LNCaP clone FGC (cell line): Measurements from ENCODE around the gene NOVA2.

Experiments used
- DNase-seq: peaks from one replicate; pipeline ENCODE4 v3.0.0-alpha.2; 2011; ENCODE audit warnings: low read depth
- H3K4me3 ChIP-seq: 2 replicates; pipeline ENCODE4 v1.5.1; 2011; ENCODE audit warnings: mild to moderate bottlenecking, low read depth, low read length, control low read depth
- CTCF ChIP-seq: IDR thresholded peaks from 2 replicates; pipeline ENCODE4 v1.5.1; 2012; ENCODE audit warnings: mild to moderate bottlenecking; ENCODE audit not compliant: control insufficient read depth, insufficient read depth; ENCODE audit errors: extremely low read depth

The NOVA2 gene

GRCh38 chr19:45927565-45928261 is 46.0 kb downstream of the NOVA2 start:
- 0 out of 2 replicates have a peak overlapping the region, but pooled peaks have one; percentile 15 for H3K4me3 ChIP-seq
- DNase-seq = peak; percentile 66

GRCh38 chr19:45924891-45925447 is 48.7 kb downstream of the NOVA2 start:
- H3K4me3 ChIP-seq = no peak overlapping the region
- no peak for DNase-seq
- no peak for TF ChIP-seq CTCF

More at GRCh38 chr19:45927565-45928261, 46.0 kb downstream of the NOVA2 start:
- no peak for TF ChIP-seq CTCF

- no peak for DNase-seq
- H3K4me3 ChIP-seq = no peak overlapping the region
- no peak for TF ChIP-seq CTCF
Measured at GRCh38 chr19:45922281-45922680, 51.4 kb downstream of the NOVA2 start.

- no peak overlapping the region for H3K4me3 ChIP-seq
- no peak for DNase-seq
- no peak for TF ChIP-seq CTCF
Measured at GRCh38 chr19:45920458-45920857, 53.2 kb downstream of the NOVA2 start.

- TF ChIP-seq CTCF = no peak
- H3K4me3 ChIP-seq = no peak overlapping the region
Measured at GRCh38 chr19:45919678-45920077, 54.0 kb downstream of the NOVA2 start.

GRCh38 chr19:45918721-45919120 is 54.9 kb downstream of the NOVA2 start:
- no peak for DNase-seq
- TF ChIP-seq CTCF = no peak
- no peak overlapping the region for H3K4me3 ChIP-seq

More at GRCh38 chr19:45919678-45920077, 54.0 kb downstream of the NOVA2 start:
- no peak for DNase-seq
